ENCODE data around the gene PCGF1. TPM values are rescaled to one million over a fixed set of nuclear protein-coding genes. Genes with fewer than 3 reads are reported as not detected.

The PCGF1 gene
- total and polyA plus RNA-seq, 2 of the 13 experiments (the other 11 are each of a cell fraction or from before 2014, with no cell fraction given), result 20.4 to 22.6 TPM

DNA sequence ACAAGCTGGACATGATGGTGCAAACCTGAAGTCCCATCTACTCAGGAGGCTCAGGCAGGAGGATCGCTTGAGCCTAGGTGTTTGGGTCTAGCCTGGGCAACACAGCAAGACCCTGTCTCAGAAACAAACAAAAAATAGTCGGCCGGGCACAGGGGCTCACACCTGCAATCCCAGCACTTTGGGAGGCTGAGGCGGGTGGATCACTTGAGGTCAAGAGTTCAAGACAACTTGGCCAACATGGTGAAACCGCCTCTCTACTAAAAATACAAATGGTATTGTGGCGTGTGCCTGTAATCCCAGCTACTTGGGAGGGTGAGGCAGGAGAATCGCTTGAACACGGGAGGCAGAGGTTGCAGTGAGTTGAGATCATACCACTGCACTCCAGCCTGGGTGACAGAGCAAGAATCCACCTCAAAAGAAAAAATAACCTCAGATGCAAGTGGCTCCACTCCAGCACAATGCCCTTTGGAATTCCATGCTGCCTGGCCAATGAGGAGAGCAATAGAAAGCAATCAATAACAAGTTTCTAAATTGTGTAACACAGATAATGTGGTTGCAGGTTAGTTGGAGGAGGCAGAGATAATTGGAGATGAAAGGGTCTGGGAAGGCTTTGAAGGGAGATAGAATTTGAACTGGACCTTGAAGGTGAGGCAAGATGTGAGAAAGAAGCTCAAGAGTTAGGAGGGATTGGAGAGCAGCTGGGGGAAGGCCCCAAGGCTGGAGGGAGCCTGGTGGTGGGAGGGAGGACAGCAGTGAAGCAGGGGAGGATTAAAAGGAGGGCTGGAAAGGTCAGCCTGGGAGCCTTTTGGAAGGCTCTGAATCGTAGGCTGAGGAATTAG lies 18.6 kb downstream of the PCGF1 start (continued):
- TF ChIP-seq ZNF615 (CRISPR knock-in tag; IDR thresholded peaks at IDR 0.05; ENCODE audit: borderline replicate concordance), result no peak
- peak; percentile 53; the same call in 1 of the 2 replicates for TF ChIP-seq KLF6 (CRISPR knock-in tag; IDR thresholded peaks at IDR 0.05)
- peak; percentile 64; the same call in 1 of the 2 replicates for TF ChIP-seq ZNF614 (CRISPR knock-in tag; IDR thresholded peaks at IDR 0.05; ENCODE audit: borderline replicate concordance)
- peak; percentile 89 for TF ChIP-seq BRF2 (CRISPR knock-in tag; IDR thresholded peaks at IDR 0.05)
- TF ChIP-seq ZNF136 (CRISPR knock-in tag; IDR thresholded peaks at IDR 0.05; ENCODE audit: low read depth), result 0 out of 2 replicates have a peak, but pooled peaks have one; percentile 65
- peak; percentile 83 for TF ChIP-seq NR2C2 (CRISPR knock-in tag; IDR thresholded peaks at IDR 0.05; ENCODE audit: borderline replicate concordance)
- TF ChIP-seq CBFB (CRISPR knock-in tag; IDR thresholded peaks at IDR 0.05), result peak; percentile 71; the same call in 1 of the 2 replicates
- no peak for TF ChIP-seq RNF2 (conservative IDR thresholded peaks at IDR 0.05; ENCODE audit: low read depth)
- TF ChIP-seq MYNN (CRISPR knock-in tag; IDR thresholded peaks at IDR 0.05; ENCODE audit: low read depth), result 0 out of 2 replicates have a peak, but pooled peaks have one; percentile 14
- TF ChIP-seq KDM5B (CRISPR knock-in tag; IDR thresholded peaks at IDR 0.05; ENCODE audit: borderline replicate concordance), result no peak
- no peak for TF ChIP-seq ZNF17 (CRISPR knock-in tag; IDR thresholded peaks at IDR 0.05)
- TF ChIP-seq PLSCR1 (CRISPR knock-in tag; IDR thresholded peaks at IDR 0.05; ENCODE audit: borderline replicate concordance), result no peak
- TF ChIP-seq SNAPC5 (CRISPR knock-in tag; IDR thresholded peaks at IDR 0.05; ENCODE audit: borderline replicate concordance), result no peak
- TF ChIP-seq KLF13 (CRISPR knock-in tag; IDR thresholded peaks at IDR 0.05), result no peak
- no peak for TF ChIP-seq MBD4 (IDR thresholded peaks at IDR 0.05; ENCODE audit: borderline replicate concordance, low read length)
- no peak for TF ChIP-seq ZNF550 (CRISPR knock-in tag; IDR thresholded peaks at IDR 0.05; ENCODE audit: borderline replicate concordance)
- TF ChIP-seq, protein P1, sequence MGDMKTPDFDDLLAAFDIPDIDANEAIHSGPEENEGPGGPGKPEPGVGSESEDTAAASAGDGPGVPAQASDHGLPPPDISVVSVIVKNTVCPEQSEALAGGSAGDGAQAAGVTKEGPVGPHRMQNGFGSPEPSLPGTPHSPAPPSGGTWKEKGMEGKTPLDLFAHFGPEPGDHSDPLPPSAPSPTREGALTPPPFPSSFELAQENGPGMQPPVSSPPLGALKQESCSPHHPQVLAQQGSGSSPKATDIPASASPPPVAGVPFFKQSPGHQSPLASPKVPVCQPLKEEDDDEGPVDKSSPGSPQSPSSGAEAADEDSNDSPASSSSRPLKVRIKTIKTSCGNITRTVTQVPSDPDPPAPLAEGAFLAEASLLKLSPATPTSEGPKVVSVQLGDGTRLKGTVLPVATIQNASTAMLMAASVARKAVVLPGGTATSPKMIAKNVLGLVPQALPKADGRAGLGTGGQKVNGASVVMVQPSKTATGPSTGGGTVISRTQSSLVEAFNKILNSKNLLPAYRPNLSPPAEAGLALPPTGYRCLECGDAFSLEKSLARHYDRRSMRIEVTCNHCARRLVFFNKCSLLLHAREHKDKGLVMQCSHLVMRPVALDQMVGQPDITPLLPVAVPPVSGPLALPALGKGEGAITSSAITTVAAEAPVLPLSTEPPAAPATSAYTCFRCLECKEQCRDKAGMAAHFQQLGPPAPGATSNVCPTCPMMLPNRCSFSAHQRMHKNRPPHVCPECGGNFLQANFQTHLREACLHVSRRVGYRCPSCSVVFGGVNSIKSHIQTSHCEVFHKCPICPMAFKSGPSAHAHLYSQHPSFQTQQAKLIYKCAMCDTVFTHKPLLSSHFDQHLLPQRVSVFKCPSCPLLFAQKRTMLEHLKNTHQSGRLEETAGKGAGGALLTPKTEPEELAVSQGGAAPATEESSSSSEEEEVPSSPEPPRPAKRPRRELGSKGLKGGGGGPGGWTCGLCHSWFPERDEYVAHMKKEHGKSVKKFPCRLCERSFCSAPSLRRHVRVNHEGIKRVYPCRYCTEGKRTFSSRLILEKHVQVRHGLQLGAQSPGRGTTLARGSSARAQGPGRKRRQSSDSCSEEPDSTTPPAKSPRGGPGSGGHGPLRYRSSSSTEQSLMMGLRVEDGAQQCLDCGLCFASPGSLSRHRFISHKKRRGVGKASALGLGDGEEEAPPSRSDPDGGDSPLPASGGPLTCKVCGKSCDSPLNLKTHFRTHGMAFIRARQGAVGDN (CRISPR knock-in tag; IDR thresholded peaks at IDR 0.05), result peak; percentile 38
- TF ChIP-seq, protein P2, sequence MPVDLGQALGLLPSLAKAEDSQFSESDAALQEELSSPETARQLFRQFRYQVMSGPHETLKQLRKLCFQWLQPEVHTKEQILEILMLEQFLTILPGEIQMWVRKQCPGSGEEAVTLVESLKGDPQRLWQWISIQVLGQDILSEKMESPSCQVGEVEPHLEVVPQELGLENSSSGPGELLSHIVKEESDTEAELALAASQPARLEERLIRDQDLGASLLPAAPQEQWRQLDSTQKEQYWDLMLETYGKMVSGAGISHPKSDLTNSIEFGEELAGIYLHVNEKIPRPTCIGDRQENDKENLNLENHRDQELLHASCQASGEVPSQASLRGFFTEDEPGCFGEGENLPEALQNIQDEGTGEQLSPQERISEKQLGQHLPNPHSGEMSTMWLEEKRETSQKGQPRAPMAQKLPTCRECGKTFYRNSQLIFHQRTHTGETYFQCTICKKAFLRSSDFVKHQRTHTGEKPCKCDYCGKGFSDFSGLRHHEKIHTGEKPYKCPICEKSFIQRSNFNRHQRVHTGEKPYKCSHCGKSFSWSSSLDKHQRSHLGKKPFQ (CRISPR knock-in tag; IDR thresholded peaks at IDR 0.05; ENCODE audit: insufficient replicate concordance), result no peak
- TF ChIP-seq KAT2B (IDR thresholded peaks at IDR 0.05; ENCODE audit: borderline replicate concordance, low read depth, low read length), result peak; percentile 67; the same call in 1 of the 2 replicates
- TF ChIP-seq ZNF10 (CRISPR knock-in tag; IDR thresholded peaks at IDR 0.05; ENCODE audit: borderline replicate concordance, low read depth), result no peak
- no peak for TF ChIP-seq ZNF317 (CRISPR knock-in tag; IDR thresholded peaks at IDR 0.05)
